ENCODE results near the gene SPAG6. TPM values are rescaled to one million over a fixed set of nuclear protein-coding genes. Genes with fewer than 3 reads are reported as not detected.

SPAG6 gene
- total RNA-seq (under 1 TPM in 5 of 6 donors, not detected in 1; 0.08 to 0.47 (median 0.34) TPM), polyA plus RNA-seq (1 to 10 TPM in 1 of 2 donors, under 1 TPM in 1; 0.53 to 1.3 TPM)

GRCh38 chr10:22345301-22346095 is at the start of gene SPAG6:
TSS of gene SPAG6 (plus strand) at chr10:22345496. CDS start at chr10:22345612, 116 bp downstream.
- TF ChIP-seq CTCF (IDR thresholded peaks at IDR 0.05): no peak
- intact Hi-C loops (cut with DNase I): no loop called here
- 8 to 10% methylated on average over 83 of the region's 83 CpGs for WGBS, 2 donors

GRCh38 chr10:22301193-22301592 is 44.1 kb upstream of the SPAG6 start:
- H3K27me3 ChIP-seq: peaks cover 0 to 6% (median 0%) of the 10 kb centered on the region in 4 donors

More at GRCh38 chr10:22345301-22346095, at the start of gene SPAG6:
- no peaks in the 10 kb centered on the region for H3K36me3 ChIP-seq
- peak in 2 of 4 donors; percentile 6 to 37 for ATAC-seq
- no peaks in the 10 kb centered on the region for H3K9me3 ChIP-seq
- H3K4me1 ChIP-seq: peaks cover 0 to 4% (median 0%) of the 10 kb centered on the region in 3 donors
- no peak within 1 kb of the TSS for H3K27ac ChIP-seq
- H3K27me3 ChIP-seq: peaks cover 0 to 64% (median 38%) of the 10 kb centered on the region in 4 donors
- FAIRE-seq: no peak
- H3K4me3 ChIP-seq: peak within 1 kb of the TSS in 2 of 4 donors; percentile 7 to 35
- DNase-seq: peak; percentile 25 to 81 (median 40)

GRCh38 chr10:22303461-22303860 is 41.8 kb upstream of the SPAG6 start:
- Histone ChIP-seq H3K9me3 (no peaks in the 10 kb centered on the region), H3K27ac (no peak overlapping the region), H3K27me3 (peaks cover 0 to 20% (median 0%) of the 10 kb centered on the region in 4 donors), H3K4me1 (no peaks in the 10 kb centered on the region), H3K4me3 (no peak overlapping the region), H3K36me3 (no peaks in the 10 kb centered on the region)
- no peak for DNase-seq
- TF ChIP-seq CTCF (IDR thresholded peaks at IDR 0.05): no peak
- intact Hi-C loops (cut with DNase I): no loop called here
- FAIRE-seq: no peak
- ATAC-seq: no peak
- 93 to 96% methylated on average over 3 of the region's 3 CpGs for WGBS, 2 donors

More at GRCh38 chr10:22301193-22301592, 44.1 kb upstream of the SPAG6 start:
- H3K4me3 ChIP-seq: no peak overlapping the region
- no peaks in the 10 kb centered on the region for H3K9me3 ChIP-seq
- H3K27ac ChIP-seq: no peak overlapping the region
- H3K4me1 ChIP-seq: no peaks in the 10 kb centered on the region
- no peak for TF ChIP-seq CTCF (IDR thresholded peaks at IDR 0.05)
- intact Hi-C loops (cut with DNase I): no loop called here
- no peak for DNase-seq
- no peak for FAIRE-seq
- 96 to 97% methylated on average over 4 of the region's 4 CpGs for WGBS, 2 donors
- H3K36me3 ChIP-seq: no peaks in the 10 kb centered on the region
- ATAC-seq: no peak

- intact Hi-C loops (cut with DNase I): no loop called here
- Histone ChIP-seq H3K27me3 (peaks cover 0 to 17% (median 0%) of the 10 kb centered on the region in 4 donors), H3K9me3 (no peaks in the 10 kb centered on the region), H3K36me3 (no peaks in the 10 kb centered on the region), H3K4me3 (no peak overlapping the region), H3K4me1 (no peaks in the 10 kb centered on the region), H3K27ac (no peak overlapping the region)
- DNase-seq (no peak), ATAC-seq (no peak), FAIRE-seq (no peak)
- TF ChIP-seq CTCF (IDR thresholded peaks at IDR 0.05): no peak
- WGBS, 2 donors: 77 to 87% methylated on average over 2 of the region's 2 CpGs
Measured at GRCh38 chr10:22305721-22306120, 39.6 kb upstream of the SPAG6 start.

- FAIRE-seq (no peak), ATAC-seq (no peak), DNase-seq (no peak)
- Histone ChIP-seq H3K9me3 (no peaks in the 10 kb centered on the region), H3K4me1 (no peaks in the 10 kb centered on the region), H3K36me3 (no peaks in the 10 kb centered on the region), H3K27me3 (peaks cover 0 to 28% (median 0%) of the 10 kb centered on the region in 4 donors), H3K4me3 (no peak overlapping the region), H3K27ac (no peak overlapping the region)
- TF ChIP-seq CTCF (IDR thresholded peaks at IDR 0.05): no peak
- intact Hi-C loops (cut with DNase I): no loop called here
- 50 to 60% methylated on average over 2 of the region's 2 CpGs for WGBS, 2 donors
Measured at GRCh38 chr10:22308390-22308789, 36.9 kb upstream of the SPAG6 start.

All from pancreas (tissue), 10 donors.